Measurements from ENCODE around the gene JUP. TPM values are rescaled to one million over a fixed set of nuclear protein-coding genes. Genes with fewer than 3 reads are reported as not detected.

Gene JUP
- total and polyA plus RNA-seq, 7 donors: 22.2 to 494 (median 40.3) TPM

GRCh38 chr17:41782142-41782541, 4.4 kb downstream of the JUP start:
- peak; percentile 70 for DNase-seq
- intact Hi-C loops (cut with DNase I): no loop called here
- Histone ChIP-seq H3K4me3 (no peak overlapping the region), H3K27ac (peak overlapping the region; percentile 23 to 51 (median 44)), H3K27me3 (peaks cover 15 to 37% (median 18%) of the 10 kb centered on the region in 3 donors), H3K4me1 (peaks cover 0 to 50% (median 31%) of the 10 kb centered on the region in 4 donors), H3K36me3 (no peaks in the 10 kb centered on the region), H3K9me3 (no peaks in the 10 kb centered on the region)
- 63 to 67% methylated on average over 4 of the region's 4 CpGs for WGBS, 2 donors
- TF ChIP-seq POLR2A (IDR thresholded peaks at IDR 0.05): no peak
- TF ChIP-seq CTCF (IDR thresholded peaks at IDR 0.05): no peak
- TF ChIP-seq POLR2AphosphoS5 (IDR thresholded peaks at IDR 0.05): peak in 1 of 4 donors; percentile 19

- Histone ChIP-seq H3K27ac (peak overlapping the region; percentile 23 to 51 (median 44)), H3K36me3 (no peaks in the 10 kb centered on the region), H3K9me3 (no peaks in the 10 kb centered on the region), H3K4me3 (no peak overlapping the region), H3K4me1 (peaks cover 0 to 53% (median 35%) of the 10 kb centered on the region in 4 donors), H3K27me3 (peaks cover 13 to 35% (median 18%) of the 10 kb centered on the region in 3 donors)
- intact Hi-C loops (cut with DNase I): no loop called here
- no peak for TF ChIP-seq POLR2A (IDR thresholded peaks at IDR 0.05)
- TF ChIP-seq EP300 (IDR thresholded peaks at IDR 0.05): no peak
- no peak for TF ChIP-seq POLR2AphosphoS5 (IDR thresholded peaks at IDR 0.05)
- TF ChIP-seq CTCF (IDR thresholded peaks at IDR 0.05): no peak
- DNase-seq: peak; percentile 65
- WGBS, 2 donors: 77 to 82% methylated on average over 13 of the region's 13 CpGs
Measured at GRCh38 chr17:41781404-41782110, 5.0 kb downstream of the JUP start.

GRCh38 chr17:41779954-41780353, 6.6 kb downstream of the JUP start:
- intact Hi-C loops (cut with DNase I): no loop called here
- Histone ChIP-seq H3K4me1 (peaks cover 0 to 49% (median 39%) of the 10 kb centered on the region in 4 donors), H3K36me3 (no peaks in the 10 kb centered on the region), H3K27me3 (peaks cover 0 to 19% (median 2%) of the 10 kb centered on the region in 3 donors), H3K27ac (no peak overlapping the region), H3K4me3 (no peak overlapping the region), H3K9me3 (no peaks in the 10 kb centered on the region)
- WGBS, 2 donors: 91 to 98% methylated on average over 1 of the region's 1 CpG
- DNase-seq: no peak
- TF ChIP-seq CTCF (IDR thresholded peaks at IDR 0.05): no peak
- TF ChIP-seq POLR2AphosphoS5 (IDR thresholded peaks at IDR 0.05): no peak
- TF ChIP-seq POLR2A (IDR thresholded peaks at IDR 0.05): no peak
- TF ChIP-seq EP300 (IDR thresholded peaks at IDR 0.05): no peak

- Histone ChIP-seq H3K27me3 (peaks cover 0 to 2% (median 0%) of the 10 kb centered on the region in 3 donors), H3K4me1 (peaks cover 0 to 55% (median 51%) of the 10 kb centered on the region in 4 donors), H3K36me3 (no peaks in the 10 kb centered on the region), H3K27ac (peak overlapping the region; percentile 67 to 74 (median 71)), H3K9me3 (no peaks in the 10 kb centered on the region), H3K4me3 (no peak overlapping the region)
- WGBS, 2 donors: 5 to 31% methylated on average over 12 of the region's 12 CpGs
- peak; percentile 87 for DNase-seq
- intact Hi-C loops (cut with DNase I): no loop called here
- peak in 1 of 4 donors; percentile 20 for TF ChIP-seq EP300 (IDR thresholded peaks at IDR 0.05)
- no peak for TF ChIP-seq CTCF (IDR thresholded peaks at IDR 0.05)
- peak in 2 of 4 donors; percentile 42 to 44 for TF ChIP-seq POLR2AphosphoS5 (IDR thresholded peaks at IDR 0.05)
Measured at GRCh38 chr17:41777574-41778188, 8.8 kb downstream of the JUP start.
